Activated T-helper 17 cell treated with anti-CD3 and anti-CD28 coated beads, Interleukin-2, amount 50 U/mL, for 72 hours (primary cell): ENCODE measurements around the gene THRB. TPM values are rescaled to one million over a fixed set of nuclear protein-coding genes. Genes with fewer than 3 reads are reported as not detected.

Source experiments
- ATAC-seq: fragments of 150-1000 bp; cut with Tn5 transposase; replicated peaks from 2 replicates; pipeline ENCODE4 v1.10.0; 2021; ENCODE audit warnings: mild to moderate bottlenecking, moderate library complexity
- H3K27ac Mint-ChIP-seq: one replicate; pipeline ENCODE4 v1.8.0; 2022; ENCODE audit warnings: mixed read lengths
- H3K27me3 Mint-ChIP-seq: one replicate; pipeline ENCODE4 v1.8.0; 2022; ENCODE audit warnings: mixed read lengths
- H3K36me3 Mint-ChIP-seq: one replicate; pipeline ENCODE4 v1.8.0; 2022; ENCODE audit warnings: low read depth, mild to moderate bottlenecking, mixed read lengths
- H3K4me1 Mint-ChIP-seq: one replicate; pipeline ENCODE4 v1.8.0; 2022; ENCODE audit warnings: mixed read lengths
- H3K4me3 Mint-ChIP-seq: one replicate; pipeline ENCODE4 v1.8.0; 2022; ENCODE audit warnings: mild to moderate bottlenecking, mixed read lengths
- H3K9me3 Mint-ChIP-seq: one replicate; pipeline ENCODE4 v1.8.0; 2022; ENCODE audit warnings: mixed read lengths
- total RNA-seq, 2 donors: library from RNA; stranded (reverse); gene quantifications; one replicate each; pipeline ENCODE4 v1.2.3, GENCODE V29; 2022

Gene THRB
- total RNA-seq, 2 donors from 2014 or later: not detected

GRCh38 chr3:24151594-24151993, 343.1 kb downstream of the THRB start:
- H3K27ac Mint-ChIP-seq: no peak overlapping the region
- no peaks in the 10 kb centered on the region for H3K9me3 Mint-ChIP-seq
- ATAC-seq: no peak
- H3K4me3 Mint-ChIP-seq: no peak overlapping the region
- peaks cover 6% of the 10 kb centered on the region for H3K4me1 Mint-ChIP-seq
- peaks cover 4% of the 10 kb centered on the region for H3K27me3 Mint-ChIP-seq
- H3K36me3 Mint-ChIP-seq: no peaks in the 10 kb centered on the region

GRCh38 chr3:24149032-24149431, 345.6 kb downstream of the THRB start:
- no peaks in the 10 kb centered on the region for H3K9me3 Mint-ChIP-seq
- H3K27ac Mint-ChIP-seq: no peak overlapping the region
- no peaks in the 10 kb centered on the region for H3K36me3 Mint-ChIP-seq
- ATAC-seq: no peak
- H3K4me3 Mint-ChIP-seq: no peak overlapping the region
- no peaks in the 10 kb centered on the region for H3K27me3 Mint-ChIP-seq
- no peaks in the 10 kb centered on the region for H3K4me1 Mint-ChIP-seq

GRCh38 chr3:24145981-24146822, 348.4 kb downstream of the THRB start:
- Mint-ChIP-seq H3K27ac (no peak overlapping the region), H3K4me3 (no peak overlapping the region), H3K9me3 (no peaks in the 10 kb centered on the region), H3K4me1 (no peaks in the 10 kb centered on the region), H3K27me3 (no peaks in the 10 kb centered on the region), H3K36me3 (no peaks in the 10 kb centered on the region)
- ATAC-seq: no peak

- no peak overlapping the region for H3K4me3 Mint-ChIP-seq
- no peak for ATAC-seq
- H3K9me3 Mint-ChIP-seq: no peaks in the 10 kb centered on the region
- H3K36me3 Mint-ChIP-seq: no peaks in the 10 kb centered on the region
- H3K4me1 Mint-ChIP-seq: no peaks in the 10 kb centered on the region
- H3K27me3 Mint-ChIP-seq: no peaks in the 10 kb centered on the region
- H3K27ac Mint-ChIP-seq: no peak overlapping the region
These were observed 349.2 kb downstream of the THRB start for GRCh38 chr3:24145481-24145880.

- no peak for ATAC-seq
- Mint-ChIP-seq H3K9me3 (no peaks in the 10 kb centered on the region), H3K36me3 (no peaks in the 10 kb centered on the region), H3K4me1 (no peaks in the 10 kb centered on the region), H3K4me3 (no peak overlapping the region), H3K27me3 (no peaks in the 10 kb centered on the region), H3K27ac (no peak overlapping the region)
These were observed 352.5 kb downstream of the THRB start for GRCh38 chr3:24142127-24142526.

GRCh38 chr3:24141548-24141947, 353.1 kb downstream of the THRB start:
- Mint-ChIP-seq H3K36me3 (no peaks in the 10 kb centered on the region), H3K27me3 (no peaks in the 10 kb centered on the region), H3K27ac (no peak overlapping the region), H3K4me3 (no peak overlapping the region), H3K9me3 (no peaks in the 10 kb centered on the region), H3K4me1 (no peaks in the 10 kb centered on the region)
- no peak for ATAC-seq

GRCh38 chr3:24139463-24140412, 354.9 kb downstream of the THRB start:
- H3K36me3 Mint-ChIP-seq: no peaks in the 10 kb centered on the region
- H3K27ac Mint-ChIP-seq: no peak overlapping the region
- no peak overlapping the region for H3K4me3 Mint-ChIP-seq
- no peaks in the 10 kb centered on the region for H3K9me3 Mint-ChIP-seq
- H3K27me3 Mint-ChIP-seq: no peaks in the 10 kb centered on the region
- ATAC-seq: no peak
- H3K4me1 Mint-ChIP-seq: no peaks in the 10 kb centered on the region

- no peaks in the 10 kb centered on the region for H3K9me3 Mint-ChIP-seq
- no peak overlapping the region for H3K27ac Mint-ChIP-seq
These were observed 355.8 kb downstream of the THRB start for GRCh38 chr3:24138876-24139256.

GRCh38 chr3:24137958-24138875, 356.4 kb downstream of the THRB start:
- Mint-ChIP-seq H3K9me3 (no peaks in the 10 kb centered on the region), H3K27ac (no peak overlapping the region), H3K27me3 (no peaks in the 10 kb centered on the region), H3K4me3 (no peak overlapping the region), H3K36me3 (no peaks in the 10 kb centered on the region), H3K4me1 (no peaks in the 10 kb centered on the region)
- ATAC-seq: no peak

More at GRCh38 chr3:24138876-24139256, 355.8 kb downstream of the THRB start:
- H3K36me3 Mint-ChIP-seq: no peaks in the 10 kb centered on the region
- H3K4me3 Mint-ChIP-seq: no peak overlapping the region
- no peaks in the 10 kb centered on the region for H3K4me1 Mint-ChIP-seq
- ATAC-seq: no peak
- no peaks in the 10 kb centered on the region for H3K27me3 Mint-ChIP-seq

GRCh38 chr3:24137334-24137733, 357.3 kb downstream of the THRB start:
- no peaks in the 10 kb centered on the region for H3K27me3 Mint-ChIP-seq
- no peak overlapping the region for H3K4me3 Mint-ChIP-seq
- no peaks in the 10 kb centered on the region for H3K4me1 Mint-ChIP-seq
- no peak for ATAC-seq
- H3K27ac Mint-ChIP-seq: no peak overlapping the region
- H3K36me3 Mint-ChIP-seq: no peaks in the 10 kb centered on the region
- H3K9me3 Mint-ChIP-seq: no peaks in the 10 kb centered on the region

- Mint-ChIP-seq H3K4me1 (no peaks in the 10 kb centered on the region), H3K27me3 (no peaks in the 10 kb centered on the region), H3K9me3 (no peaks in the 10 kb centered on the region), H3K4me3 (no peak overlapping the region), H3K27ac (no peak overlapping the region), H3K36me3 (no peaks in the 10 kb centered on the region)
- no peak for ATAC-seq
These were observed 357.9 kb downstream of the THRB start for GRCh38 chr3:24136624-24137310.

- H3K4me3 Mint-ChIP-seq: no peak overlapping the region
- no peak overlapping the region for H3K27ac Mint-ChIP-seq
- H3K36me3 Mint-ChIP-seq: no peaks in the 10 kb centered on the region
- no peaks in the 10 kb centered on the region for H3K27me3 Mint-ChIP-seq
- no peaks in the 10 kb centered on the region for H3K9me3 Mint-ChIP-seq
- no peak for ATAC-seq
- no peaks in the 10 kb centered on the region for H3K4me1 Mint-ChIP-seq
These were observed 359.4 kb downstream of the THRB start for GRCh38 chr3:24135280-24135679.

- H3K4me1 Mint-ChIP-seq: no peaks in the 10 kb centered on the region
- no peaks in the 10 kb centered on the region for H3K36me3 Mint-ChIP-seq
- no peak overlapping the region for H3K27ac Mint-ChIP-seq
- H3K9me3 Mint-ChIP-seq: no peaks in the 10 kb centered on the region
- no peaks in the 10 kb centered on the region for H3K27me3 Mint-ChIP-seq
- no peak overlapping the region for H3K4me3 Mint-ChIP-seq
- ATAC-seq: no peak
These were observed 360.7 kb downstream of the THRB start for GRCh38 chr3:24133942-24134341.

- no peak overlapping the region for H3K4me3 Mint-ChIP-seq
- H3K27ac Mint-ChIP-seq: no peak overlapping the region
- no peaks in the 10 kb centered on the region for H3K27me3 Mint-ChIP-seq
- H3K9me3 Mint-ChIP-seq: no peaks in the 10 kb centered on the region
- ATAC-seq: no peak
- no peaks in the 10 kb centered on the region for H3K36me3 Mint-ChIP-seq
- no peaks in the 10 kb centered on the region for H3K4me1 Mint-ChIP-seq
These were observed 361.2 kb downstream of the THRB start for GRCh38 chr3:24133436-24133835.
